LNCaP clone FGC (cell line): ENCODE data around the gene XYLT2.
"Not testable (repeated sequence)": the region's sequence is repeated elsewhere in the genome, so short reads cannot be mapped to it uniquely, and the experiment has no call there.

ENCODE experiments used
- DNase-seq: peaks from one replicate; pipeline ENCODE4 v3.0.0-alpha.2; 2011; ENCODE audit warnings: low read depth
- H3K4me3 ChIP-seq: 2 replicates; pipeline ENCODE4 v1.5.1; 2011; ENCODE audit warnings: mild to moderate bottlenecking, low read depth, low read length, control low read depth
- TF ChIP-seq, protein P1 (sequence below): IDR thresholded peaks from 2 replicates; pipeline ENCODE4 v1.5.1; 2012; ENCODE audit warnings: mild to moderate bottlenecking; ENCODE audit not compliant: control insufficient read depth, insufficient read depth; ENCODE audit errors: extremely low read depth

Gene XYLT2

DNA sequence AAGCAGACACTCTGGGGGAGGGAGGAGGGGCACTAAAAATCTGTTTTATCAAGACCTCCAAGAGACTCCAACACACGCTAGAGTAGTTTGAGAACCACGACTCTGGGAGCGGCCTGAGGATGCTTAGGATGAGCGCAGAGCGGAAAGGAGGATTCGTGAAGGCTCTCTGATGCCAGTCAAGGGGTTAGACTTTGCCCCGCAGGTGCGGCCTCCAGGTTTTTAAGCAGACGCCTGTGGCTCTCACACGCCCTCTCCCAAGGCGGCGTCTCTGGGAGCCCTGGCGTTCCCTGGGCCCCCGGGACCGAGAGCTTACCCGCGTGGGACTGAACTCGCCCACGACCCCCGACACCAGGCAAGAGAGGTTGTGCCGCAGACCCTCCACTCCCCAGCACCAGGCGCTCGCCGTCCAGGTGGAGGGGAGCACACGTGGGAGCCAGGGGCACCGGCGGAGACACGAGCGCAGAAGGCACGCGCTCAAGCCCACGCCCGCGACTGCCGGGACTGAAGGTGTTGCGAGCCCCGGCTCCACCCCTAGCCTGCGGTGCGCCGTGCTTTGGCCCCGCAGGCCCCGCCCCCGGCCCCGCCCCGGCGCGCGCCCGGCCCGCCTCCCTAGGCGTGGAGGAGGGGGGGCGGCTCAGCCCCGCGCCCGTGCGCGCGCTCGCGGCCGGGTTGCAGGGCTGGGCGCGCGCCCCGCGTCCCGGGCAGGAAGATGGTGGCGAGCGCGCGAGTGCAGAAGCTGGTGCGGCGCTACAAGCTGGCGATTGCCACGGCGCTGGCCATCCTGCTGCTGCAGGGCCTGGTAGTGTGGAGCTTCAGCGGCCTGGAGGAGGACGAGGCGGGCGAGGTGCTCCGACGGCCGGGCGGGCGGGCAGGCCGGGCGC, at the start of gene XYLT2:
Gene XYLT2 (plus strand): TSS at position 695 of the 881 bp plus-strand sequence. CDS start 15 bp downstream, at position 710.
- DNase-seq, result peak; percentile 43
- TF ChIP-seq, protein P1, sequence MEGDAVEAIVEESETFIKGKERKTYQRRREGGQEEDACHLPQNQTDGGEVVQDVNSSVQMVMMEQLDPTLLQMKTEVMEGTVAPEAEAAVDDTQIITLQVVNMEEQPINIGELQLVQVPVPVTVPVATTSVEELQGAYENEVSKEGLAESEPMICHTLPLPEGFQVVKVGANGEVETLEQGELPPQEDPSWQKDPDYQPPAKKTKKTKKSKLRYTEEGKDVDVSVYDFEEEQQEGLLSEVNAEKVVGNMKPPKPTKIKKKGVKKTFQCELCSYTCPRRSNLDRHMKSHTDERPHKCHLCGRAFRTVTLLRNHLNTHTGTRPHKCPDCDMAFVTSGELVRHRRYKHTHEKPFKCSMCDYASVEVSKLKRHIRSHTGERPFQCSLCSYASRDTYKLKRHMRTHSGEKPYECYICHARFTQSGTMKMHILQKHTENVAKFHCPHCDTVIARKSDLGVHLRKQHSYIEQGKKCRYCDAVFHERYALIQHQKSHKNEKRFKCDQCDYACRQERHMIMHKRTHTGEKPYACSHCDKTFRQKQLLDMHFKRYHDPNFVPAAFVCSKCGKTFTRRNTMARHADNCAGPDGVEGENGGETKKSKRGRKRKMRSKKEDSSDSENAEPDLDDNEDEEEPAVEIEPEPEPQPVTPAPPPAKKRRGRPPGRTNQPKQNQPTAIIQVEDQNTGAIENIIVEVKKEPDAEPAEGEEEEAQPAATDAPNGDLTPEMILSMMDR, result no peak
- H3K4me3 ChIP-seq, result peak within 1 kb of the TSS; percentile 82

DNA sequence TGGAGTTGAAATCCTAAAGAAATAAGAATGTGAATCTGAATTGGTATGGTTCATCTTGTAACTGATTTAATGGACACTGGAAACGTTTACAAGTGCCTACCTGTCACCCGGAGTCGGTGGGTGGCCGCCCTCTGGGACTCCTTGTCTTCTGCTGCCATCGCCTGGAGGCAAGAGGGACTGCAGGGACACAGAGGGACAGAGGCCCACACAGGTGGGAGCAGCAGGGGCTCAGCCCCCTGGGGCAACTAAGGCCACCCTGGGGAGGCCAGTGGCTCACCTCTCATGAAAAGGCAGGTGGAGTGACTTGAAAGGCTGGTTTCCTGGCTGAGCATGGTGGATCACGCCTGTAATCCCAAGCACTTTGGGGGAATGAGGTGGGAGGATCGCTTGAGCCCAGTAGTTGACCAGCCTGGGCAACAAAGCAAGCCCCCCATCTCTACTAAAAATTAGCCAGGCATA, 48.5 kb upstream of the XYLT2 start:
- no peak overlapping the region for H3K4me3 ChIP-seq
- TF ChIP-seq, protein P1, result peak; percentile 96
- peak; percentile 26 for DNase-seq

DNA sequence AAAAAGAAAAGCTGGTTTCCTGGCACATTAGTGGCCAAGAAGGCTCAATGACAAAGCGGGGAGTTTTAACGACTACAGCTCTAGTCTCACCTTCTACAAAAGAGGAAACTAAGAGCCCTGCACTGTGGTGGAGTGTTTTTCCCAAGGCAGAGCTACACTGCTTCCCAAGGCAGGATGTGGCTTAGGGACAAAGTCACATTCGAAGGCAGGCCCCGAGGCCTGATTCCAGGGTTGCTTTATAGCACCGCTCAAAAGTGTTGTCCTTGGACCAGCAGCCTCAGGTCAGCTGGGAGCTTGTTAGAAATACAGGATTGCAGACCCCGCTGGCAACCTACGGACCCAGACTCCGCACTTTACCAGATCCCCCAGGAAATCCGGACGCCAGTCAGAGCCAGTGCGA, 47.9 kb upstream of the XYLT2 start:
- DNase-seq, result no peak
- TF ChIP-seq, protein P1, result no peak
- H3K4me3 ChIP-seq, result no peak overlapping the region

DNA sequence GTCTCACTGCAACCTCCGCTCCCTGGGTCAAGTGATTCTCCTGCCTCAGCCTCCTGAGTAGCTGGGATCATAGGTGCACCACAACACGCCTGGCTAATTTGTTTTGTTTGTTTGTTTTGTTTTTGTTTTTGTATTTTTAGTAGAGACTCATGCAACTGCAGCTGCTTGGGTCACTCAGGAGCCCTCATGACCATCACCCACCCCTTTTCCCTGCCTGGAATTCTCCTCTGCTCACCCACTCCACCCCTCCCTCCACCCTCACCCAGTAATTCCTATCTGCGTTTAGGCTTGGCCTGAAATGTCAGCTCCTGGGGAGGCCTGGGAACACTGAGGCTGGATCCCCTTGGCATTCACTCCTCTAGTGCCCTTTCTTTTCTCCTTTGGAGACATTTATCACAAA, 46.1 kb upstream of the XYLT2 start:
- DNase-seq, result no peak
- TF ChIP-seq, protein P1, result no peak
- H3K4me3 ChIP-seq, result no peak overlapping the region

DNA sequence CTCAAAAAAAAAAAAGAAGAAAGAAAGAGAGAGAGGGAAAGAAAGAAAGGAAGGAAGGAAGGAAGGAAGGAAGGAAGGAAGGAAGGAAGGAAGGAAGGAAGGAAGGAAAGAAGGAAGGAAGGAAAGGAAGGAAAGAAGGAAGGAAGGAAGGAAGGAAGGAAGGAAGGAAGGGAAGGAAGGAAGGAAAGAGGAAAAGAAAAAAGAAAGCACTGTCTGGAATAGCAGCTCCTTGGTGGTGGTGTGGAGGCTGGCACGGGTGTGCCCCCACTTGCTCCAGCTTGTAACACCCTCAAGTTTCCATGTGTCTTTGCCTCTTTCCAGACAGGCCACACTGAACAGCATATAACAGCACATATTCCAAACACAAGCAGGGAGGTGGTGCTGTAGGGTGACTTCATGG, 45.1 kb upstream of the XYLT2 start:
- not testable (repeated sequence) for H3K4me3 ChIP-seq, DNase-seq

DNA sequence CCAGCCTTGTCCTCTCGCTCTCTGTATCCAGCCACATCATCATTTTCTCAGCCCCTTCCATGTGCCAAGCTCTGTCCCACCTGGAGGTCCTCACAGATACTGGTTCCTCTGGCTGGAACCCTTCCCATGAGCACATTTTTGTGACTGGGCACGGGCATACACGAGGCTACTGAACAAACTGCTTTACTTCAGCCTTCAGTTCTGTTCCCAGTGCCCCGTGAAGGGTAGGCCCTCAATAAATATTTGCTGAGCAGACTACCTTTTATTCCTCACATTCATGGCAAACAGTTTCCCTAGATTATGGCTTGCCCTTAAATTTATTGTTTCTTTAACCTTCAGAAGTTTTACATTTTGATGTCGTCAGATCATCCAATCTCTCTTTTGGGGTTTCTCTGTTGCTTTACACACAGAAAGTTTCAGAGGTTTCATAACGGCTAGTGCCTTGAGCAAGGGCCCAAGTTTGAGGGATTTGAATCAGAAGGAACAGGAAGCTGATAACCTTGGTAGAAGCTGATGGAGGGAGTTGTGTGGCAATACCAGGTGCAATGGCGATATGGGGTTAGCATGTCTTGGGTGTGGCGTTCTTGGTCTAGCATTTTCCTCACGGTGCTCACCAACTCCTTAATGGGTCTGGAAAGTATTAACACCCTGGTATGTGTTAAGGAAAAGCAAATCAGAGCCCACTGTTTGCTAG, 43.9 kb upstream of the XYLT2 start:
- DNase-seq, result no peak
- no peak overlapping the region for H3K4me3 ChIP-seq
- TF ChIP-seq, protein P1, result no peak

DNA sequence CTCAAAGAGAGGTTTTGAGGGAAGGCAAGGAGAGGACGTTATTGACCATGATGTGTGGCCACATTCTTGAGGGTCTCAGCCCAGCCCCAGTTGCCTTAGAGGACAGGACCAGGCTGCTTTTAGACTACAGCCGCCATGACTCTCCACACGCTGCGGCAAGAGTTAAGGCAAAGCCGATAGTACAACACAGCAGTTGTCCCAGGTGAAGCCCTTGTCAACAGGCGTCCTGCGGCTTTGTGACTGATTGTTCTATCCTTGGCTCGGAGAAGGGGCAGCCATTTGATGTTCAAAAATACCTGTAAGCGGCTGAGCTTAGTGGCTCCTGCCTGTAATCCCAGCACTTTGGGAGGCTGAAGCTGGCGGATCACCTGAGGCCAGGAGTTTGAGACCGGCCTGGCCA, 42.9 kb upstream of the XYLT2 start:
- no peak for DNase-seq
- TF ChIP-seq, protein P1, result no peak
- no peak overlapping the region for H3K4me3 ChIP-seq
